Measurements from ENCODE around the gene SLC25A25.

The SLC25A25 gene

DNA sequence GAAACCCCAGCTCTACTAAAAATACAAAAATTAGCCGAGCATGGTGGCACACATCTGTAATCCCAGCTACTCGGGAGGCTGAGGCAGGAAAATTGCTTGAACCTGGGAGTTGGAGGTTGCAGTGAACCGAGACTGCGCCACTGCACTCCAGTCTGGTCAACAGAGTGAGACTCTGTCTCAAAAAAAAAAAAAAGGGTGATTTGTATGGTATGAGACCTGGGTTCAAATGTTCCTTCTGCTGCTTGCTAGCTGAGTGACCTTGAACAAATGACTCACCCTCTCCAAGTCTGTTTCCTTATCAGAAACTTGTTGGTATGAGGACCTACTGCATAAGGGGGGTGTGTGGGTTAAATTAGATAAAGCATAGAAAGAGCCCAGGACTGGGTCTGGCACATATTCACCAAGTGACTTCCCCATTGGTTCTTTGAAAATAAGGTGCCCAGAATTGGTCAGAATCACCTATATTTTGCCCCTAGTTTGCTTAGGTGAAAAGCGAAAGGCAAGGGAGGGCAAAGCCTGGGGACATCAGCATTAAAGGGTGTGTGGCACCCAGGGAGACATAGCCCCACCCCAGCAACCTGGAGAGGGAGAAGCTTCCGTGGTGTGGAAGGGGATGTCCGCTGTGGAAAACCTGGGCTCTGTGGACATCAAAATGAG is 9.9 kb downstream of the SLC25A25 start:
- DNase-seq: no peak

DNA sequence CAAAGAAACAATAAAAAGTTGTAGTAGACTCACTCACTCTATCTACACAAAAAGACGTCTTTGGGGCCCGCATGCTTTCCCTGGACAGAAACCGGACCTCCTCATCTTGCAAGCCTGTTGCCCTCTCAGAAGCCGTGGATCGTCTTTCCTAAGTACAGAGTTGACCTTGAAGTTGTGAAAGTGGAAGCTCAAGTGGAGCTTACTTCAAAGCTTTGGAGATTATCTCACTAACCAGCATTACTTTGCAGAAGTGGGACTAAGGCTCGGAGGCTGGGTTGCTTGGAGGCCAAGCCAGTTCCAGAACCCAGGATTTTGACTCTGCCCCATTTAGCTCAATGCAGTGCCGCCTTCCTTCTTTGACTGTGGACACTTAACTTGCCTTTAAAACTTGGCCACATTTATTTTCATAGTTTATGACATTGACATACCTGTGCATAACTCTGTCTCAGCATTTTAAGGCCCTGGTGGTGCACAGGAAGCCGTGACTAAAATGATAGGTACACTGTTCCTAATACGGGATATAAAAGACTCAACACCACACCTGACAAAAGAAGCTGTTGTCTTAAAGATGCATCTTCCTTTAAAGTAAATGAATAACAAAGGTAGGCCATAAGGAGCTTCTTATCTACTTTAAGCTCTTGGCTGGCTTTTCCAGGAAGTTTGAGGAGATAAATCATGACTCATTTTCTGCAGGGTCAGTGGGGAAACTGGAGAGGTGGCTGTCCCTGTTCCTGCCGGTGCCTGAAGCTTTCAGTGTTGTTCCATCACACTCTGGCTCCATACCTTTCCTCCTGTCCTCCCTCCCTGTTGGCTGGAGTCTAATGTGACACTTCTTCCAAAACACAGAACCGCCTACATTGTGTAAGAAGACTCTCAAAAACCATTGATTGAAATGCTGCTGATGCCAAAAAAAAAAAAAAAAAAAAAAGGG is 10.7 kb downstream of the SLC25A25 start:
- no peak for DNase-seq

DNA sequence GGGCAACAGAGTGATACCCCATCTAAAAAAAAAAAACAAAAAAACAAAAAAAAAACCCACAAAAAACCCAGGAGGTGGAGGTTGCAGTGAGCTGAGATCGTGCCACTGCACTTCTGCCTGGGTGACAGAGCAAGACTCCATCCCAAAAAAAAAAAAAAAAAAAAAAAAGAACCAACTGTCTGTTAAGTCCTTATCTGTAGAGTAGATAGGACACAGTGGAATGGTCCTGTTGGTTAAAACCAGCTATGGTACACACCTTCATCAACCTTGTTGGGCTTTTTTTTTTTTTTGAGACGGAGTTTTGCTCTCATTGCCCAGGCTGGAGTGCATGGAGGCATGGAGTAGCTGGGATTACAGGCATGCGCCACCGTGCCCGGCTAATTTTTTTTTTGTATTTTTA is 12.2 kb downstream of the SLC25A25 start:
- DNase-seq: no peak

DNA sequence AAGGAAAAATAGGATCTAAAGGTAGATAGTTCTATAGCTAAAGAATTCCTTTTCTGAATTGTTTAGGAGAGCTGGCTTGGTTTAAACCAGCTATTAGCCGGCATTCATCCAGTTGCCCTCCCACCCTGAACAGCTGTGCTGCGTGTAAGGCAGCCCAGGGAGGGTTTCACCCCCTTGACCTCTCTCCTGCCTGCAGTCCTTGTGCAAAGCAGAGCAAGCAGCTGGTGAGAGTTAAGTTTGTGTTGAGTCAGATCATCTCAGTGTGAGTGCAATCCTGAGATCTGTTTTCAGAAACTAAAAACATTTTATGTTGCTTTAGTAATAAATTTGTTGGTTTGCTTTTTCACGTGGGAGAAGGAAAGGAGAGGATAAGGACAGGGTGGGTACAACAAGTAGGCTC is 13.0 kb downstream of the SLC25A25 start:
- DNase-seq: no peak

DNA sequence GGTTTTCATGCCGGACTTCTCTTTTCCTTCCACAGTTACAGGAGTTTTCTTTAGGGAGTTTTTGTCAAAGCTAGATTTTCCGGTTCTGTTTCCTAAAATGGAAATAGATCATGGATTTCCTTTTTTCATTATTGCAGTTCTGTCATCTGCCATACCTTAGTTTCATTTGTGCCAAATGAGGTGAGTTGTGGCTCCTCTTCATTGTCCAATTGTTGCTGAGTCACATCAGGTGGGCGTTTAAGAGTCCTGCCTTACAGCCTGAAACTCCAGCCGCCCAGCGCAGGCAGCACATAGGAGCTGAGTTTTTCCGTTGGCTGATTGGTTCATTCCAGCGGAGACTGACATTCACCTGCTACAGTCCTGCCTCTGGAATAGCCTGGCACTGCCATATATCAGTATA is 14.1 kb downstream of the SLC25A25 start:
- no peak for DNase-seq

DNA sequence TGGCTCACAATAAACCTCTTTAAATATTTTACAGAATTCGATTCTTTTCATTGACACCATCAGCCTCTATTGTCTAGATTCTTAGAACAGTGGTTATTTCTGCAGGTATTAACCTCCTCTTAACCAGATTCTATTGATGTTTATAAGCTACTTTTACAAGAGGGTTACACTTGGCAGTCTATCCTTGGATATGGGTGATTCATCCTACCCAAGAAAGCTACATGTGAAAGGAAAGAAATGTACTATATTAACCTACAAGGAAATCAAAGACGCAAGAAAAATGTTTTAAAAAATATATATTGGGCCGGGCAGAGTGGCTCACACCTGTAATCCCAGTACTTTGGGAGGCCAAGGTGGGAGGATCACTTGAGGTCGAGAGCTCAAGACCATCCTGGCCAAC is 16.7 kb downstream of the SLC25A25 start:
- no peak for DNase-seq

DNA sequence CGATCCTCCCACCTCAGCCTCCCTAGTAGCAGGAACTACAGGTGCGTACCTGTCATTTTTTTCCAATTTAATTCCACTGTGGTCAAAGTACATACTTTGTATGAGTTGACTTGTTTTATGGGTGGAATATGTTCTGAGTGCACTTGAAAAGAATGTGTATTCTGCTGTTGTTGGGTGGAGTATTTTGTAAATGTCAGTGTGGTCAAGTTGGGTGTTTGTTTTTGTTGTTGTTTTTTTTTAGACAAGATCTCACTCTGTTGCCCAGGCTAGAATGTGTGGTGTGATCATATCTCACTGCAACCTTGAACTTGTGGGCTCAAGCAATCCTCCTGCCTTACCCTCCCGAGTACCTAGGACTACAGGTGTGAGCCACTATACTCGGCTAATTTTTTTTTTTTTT is 17.9 kb downstream of the SLC25A25 start:
- no peak for DNase-seq

DNA sequence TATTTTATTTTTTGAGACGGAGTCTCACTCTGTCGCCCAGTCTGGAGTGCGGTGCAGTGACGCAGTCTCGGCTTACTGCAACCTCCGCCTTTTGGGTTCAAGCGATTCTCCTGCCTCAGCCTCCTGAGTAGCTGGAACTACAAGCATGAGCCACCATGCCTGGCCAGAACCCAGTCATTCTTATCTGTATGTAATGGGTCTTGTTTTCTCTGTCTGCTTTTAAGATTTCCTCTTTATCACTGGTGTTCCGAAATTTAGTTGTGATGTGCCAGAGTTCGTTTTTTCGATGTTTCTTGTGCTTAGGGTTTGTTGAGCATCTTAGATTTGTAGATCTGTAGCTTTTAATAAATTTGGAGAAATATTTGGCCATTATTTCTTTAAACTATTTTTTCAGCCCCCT is 19.2 kb downstream of the SLC25A25 start:
- DNase-seq: no peak

DNA sequence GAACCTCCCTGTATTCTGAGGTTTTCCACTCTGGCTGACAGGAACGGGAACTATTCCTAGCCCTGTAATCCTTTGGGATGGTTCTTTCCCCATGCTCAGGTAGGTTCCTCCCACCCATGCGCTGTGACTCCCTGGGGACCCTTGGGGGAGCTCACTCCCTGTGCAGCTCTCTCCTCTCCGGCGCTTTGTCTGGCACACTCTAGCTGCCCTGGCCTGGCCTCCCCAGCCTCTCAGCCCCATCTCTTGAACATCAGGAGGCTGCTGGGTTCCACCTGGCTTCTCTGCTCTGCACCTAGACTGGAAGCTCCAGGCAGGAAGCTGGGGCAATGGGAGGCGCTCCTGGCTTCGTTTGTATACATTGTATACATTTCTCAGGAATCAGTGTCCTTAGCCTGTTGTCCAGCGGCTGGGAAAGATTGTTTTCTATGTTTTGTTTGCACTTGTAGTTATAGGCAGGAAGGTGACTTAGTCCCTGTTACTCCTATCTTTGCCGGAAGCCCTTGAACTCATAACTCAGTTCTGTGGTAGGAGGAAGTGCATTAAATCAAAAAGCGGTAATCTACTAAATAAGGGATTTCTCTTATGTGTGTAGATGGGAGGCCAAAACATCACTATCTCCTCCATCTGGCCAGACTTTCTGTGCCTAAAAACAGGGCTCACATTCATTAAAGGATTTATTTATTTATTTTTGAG is 20.4 kb downstream of the SLC25A25 start:
- DNase-seq: no peak

DNA sequence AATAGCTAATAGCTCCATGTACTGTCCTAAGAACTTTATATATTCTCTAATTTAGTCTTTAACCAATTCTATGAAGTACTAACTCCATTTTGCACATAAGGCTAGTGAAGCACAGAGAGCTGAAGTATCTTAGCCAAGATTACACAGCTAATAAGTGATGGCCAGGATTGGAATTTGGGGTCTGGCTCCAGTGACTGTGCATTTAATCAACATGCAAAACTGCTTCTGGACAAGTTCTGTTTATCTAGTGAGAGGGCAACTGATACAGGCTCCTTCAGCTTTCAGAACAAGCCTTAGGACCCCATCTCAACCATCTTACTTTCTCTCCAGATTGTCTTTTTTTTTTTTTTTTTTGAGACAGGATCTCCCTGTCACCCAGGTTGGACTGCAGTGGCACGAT is 21.3 kb downstream of the SLC25A25 start:
- no peak for DNase-seq

DNA sequence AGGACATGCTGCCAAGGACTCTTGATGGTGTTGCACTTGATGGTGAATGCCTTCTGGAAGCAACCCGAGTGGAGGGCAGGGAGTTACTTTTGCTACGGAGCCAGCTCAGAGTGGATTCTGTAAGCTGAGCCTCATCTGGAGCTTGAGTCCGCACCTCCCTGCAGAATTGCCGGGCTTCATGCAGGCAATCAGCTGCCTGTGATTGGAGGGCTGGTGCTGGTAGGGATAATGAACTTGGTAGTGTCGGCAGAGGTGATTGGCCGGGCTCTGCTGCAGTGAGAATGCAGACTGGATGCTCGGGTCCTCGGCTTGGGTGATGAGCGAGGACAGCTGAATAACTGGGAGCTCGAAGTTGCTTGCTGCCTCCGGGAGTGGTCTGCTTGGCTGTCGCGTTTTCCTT is 23.1 kb downstream of the SLC25A25 start:
- no peak for DNase-seq

DNA sequence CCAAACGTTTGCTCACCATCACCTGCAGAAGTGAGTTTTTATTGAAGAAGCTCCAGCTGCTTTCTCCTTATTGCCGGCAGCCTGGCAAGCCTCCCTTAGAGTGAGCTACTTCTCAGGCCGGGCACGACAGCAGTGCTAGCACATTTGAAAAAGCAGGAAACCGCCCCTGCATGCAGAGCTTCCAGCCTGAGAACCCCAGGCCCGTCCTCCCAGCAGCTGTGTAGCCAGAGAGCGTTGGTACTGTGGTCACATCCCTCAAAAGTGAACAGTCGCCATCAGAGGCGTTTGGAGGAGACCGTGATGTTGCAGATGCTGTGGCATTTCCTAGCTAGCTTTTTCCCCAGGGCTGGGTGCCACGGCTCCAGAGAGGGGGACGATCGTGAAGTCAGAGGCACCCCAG is 23.5 kb downstream of the SLC25A25 start:
- no peak for DNase-seq

DNA sequence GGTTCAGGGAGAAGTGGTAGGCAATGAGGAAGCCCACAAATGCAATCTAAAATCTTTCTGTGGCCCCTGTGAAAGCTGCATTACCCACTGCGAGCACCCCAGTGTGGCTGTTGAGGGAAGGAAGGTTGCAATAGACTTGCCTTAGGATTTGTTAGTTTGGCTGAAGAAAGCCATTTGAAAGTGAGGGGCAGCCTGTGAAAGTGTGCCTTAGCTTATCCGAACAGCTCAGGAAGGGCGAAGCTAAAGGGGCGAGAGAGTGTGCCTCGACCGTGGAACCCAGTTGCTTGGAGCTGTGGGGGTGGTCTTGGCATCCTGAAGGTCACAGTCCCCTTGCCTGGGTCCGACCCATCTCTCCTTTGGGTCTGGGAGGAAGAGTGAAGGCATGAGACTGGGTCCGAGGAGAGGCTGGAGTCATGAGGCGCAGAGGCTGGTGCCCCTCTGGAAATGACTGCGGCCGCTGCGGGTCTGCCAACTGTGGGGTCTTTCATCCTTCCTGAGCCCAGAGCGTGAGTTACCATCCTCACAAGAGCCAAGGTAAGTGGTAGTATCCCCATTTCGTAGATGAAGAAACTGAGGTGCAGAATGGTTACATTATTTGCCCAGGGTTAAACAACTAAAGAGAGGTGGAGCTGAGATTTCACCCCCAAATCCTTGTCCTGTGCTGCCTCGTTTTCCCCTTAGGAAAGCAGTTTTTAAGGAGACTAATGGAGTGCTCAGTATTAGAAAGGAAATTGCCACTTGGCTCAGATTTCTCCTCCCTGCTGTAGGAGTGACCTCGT is 24.4 kb downstream of the SLC25A25 start:
- DNase-seq: no peak

DNA sequence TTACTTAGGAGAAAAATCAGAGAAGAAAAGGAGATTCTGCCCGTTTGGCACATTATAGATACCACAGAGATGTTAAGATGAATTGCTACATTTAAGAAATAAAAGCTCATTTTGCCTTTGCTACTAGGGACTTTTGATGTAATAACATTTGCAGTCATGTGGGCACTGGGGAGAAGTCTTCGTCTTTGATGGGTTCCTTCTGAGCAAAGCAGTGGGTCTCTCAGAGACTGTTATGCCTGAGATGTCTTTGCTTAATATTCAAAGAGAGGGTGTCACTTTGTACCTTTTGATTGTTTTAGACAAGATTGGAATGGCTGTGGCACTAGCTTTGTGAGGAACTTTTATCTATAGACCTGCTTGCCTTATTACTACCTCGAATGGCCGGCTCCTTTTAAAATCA is 25.0 kb downstream of the SLC25A25 start:
- DNase-seq: no peak

DNA sequence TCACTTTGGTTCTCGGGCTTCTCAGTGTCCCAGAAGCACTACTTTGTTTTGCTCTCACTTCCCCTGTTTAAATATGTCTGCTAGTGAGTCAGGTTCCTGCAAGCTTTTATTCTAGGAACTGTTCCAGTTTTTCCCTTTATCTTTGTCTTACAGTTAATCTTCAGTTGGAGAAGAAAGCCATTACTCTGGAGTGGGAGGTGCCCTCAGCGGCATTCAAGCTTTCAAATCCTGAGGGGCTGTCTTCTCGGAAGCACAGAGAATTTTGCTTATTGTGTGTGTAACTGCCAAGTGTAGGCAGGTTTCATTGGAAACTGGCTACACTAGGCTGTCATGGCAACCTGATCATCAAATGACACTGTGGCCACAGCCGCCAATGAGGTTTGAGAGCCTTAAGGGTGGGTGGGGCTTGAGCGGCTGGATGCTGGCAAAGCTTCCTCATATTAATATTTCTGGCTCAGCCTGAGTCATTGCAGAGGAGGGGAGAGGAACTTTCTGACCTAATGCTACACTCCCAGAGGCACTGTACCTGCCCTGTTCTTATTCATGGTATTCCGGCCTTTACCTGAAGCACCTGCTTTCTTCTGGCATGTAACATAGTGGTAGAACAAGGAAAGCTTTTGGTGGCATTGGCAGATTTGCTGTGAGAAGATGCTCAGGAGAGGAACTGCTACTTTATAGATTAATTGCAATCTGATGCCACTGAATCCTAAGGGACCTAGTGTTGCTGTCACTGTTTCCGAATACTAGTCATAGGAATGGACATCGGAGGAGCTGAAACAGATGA is 26.3 kb downstream of the SLC25A25 start:
- DNase-seq: peak; percentile 75 to 76

DNA sequence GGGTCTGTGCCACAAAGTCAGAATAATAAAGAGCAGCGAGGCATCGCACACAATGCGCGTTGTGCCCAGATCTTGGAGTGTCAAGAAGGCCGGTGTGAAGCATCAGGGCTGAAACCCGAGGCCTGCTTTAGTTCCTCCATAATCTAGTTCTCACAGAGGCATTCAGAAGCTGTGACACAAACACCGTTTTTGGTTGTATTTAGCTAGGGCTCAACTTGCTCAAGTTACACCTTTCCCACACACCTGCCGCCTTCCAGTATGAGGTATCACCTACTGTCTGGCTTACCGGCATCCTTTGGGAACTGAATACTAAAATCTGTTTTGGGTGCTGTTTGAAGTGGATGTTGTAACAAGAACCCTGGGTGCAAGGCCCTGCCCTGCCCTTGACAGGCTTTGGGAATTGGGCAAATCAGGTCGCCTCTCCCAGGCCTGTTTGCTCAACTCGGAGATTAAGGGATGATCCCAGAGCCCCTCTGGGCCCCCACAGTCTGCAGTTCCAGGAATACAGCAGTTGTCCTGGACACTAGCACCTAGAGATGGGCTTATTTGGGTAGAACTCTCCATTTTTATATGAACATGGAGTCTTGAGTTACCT is 27.0 kb downstream of the SLC25A25 start:
- DNase-seq: no peak

DNA sequence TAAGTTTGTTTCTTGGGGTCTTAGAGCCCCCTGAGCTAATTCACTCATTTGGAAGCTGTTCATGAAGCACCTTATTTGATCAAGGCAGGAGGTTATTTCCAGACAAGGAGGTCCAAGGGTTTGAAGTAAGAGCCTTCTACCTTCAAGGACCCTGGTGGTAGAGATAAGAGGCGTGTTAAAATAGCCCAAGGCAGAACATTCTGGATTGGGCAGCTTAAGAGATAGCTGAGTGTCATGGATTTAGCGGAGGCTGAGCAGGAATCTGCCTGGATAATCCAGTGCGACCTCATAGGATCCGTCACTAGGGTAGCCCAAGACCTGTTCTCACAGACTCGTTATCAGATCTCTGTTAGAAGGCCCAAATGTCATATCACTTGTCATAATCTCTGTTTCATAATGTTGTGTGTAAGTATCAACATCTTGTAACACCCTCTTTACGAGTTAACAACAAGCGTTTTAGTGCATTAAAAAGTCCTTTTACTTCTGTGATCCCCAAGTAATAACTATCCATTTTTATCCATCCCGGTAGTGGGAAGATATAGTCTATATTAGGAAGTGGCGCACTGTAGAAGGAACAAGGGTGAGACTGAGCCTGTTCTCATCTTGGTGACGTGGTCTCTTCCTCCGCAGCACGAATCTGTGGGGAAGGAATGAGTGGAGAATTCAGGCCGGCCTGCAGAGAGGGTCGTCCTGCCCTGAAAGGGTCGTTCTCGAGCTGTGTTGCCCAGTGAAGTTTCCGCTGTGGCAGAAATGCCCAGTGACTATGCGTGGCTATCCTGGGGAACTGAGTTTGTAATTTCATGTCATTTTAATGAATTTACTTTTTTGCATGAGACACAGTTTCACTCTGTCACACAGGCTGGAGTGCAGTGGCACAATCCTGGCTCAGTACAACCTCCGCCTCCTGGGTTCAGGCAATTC is 28.8 kb downstream of the SLC25A25 start:
- no peak for DNase-seq

DNA sequence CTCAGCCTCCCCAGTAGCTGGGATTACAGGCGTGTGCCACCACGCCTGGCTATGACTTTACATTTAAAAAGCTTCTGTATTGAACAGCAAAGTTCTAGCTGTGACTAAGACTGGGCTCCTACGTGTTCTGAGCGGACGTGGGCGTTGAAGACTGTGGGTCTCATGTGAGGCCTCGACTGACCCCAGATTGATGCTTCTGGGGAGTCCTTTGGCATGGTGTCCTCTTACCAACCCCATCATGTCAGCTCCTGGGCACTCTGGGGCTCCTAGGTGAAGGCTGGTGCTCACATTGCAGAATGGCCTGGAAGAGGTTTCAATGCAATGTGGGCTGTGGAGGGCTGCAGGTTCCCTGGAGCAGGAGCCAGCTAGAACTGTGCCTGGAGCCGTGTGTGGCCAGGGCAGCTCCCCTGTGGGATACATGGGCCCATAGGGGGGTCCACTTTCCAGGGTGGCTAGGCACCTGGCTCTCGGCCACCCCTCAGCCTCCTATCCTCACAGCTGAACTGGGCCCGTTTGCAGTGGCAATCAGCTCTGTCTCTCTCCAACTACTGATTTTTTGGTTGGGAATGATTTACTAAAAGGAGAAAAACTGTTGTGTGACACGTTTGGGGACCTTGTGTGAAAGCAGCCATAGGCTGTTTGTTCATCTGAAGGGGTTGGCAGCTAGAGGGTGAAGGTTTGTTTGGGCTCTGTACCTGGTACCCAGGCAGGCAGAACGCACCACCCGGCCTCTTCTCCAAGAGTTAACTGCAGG is 29.7 kb downstream of the SLC25A25 start:
- DNase-seq: no peak

DNA sequence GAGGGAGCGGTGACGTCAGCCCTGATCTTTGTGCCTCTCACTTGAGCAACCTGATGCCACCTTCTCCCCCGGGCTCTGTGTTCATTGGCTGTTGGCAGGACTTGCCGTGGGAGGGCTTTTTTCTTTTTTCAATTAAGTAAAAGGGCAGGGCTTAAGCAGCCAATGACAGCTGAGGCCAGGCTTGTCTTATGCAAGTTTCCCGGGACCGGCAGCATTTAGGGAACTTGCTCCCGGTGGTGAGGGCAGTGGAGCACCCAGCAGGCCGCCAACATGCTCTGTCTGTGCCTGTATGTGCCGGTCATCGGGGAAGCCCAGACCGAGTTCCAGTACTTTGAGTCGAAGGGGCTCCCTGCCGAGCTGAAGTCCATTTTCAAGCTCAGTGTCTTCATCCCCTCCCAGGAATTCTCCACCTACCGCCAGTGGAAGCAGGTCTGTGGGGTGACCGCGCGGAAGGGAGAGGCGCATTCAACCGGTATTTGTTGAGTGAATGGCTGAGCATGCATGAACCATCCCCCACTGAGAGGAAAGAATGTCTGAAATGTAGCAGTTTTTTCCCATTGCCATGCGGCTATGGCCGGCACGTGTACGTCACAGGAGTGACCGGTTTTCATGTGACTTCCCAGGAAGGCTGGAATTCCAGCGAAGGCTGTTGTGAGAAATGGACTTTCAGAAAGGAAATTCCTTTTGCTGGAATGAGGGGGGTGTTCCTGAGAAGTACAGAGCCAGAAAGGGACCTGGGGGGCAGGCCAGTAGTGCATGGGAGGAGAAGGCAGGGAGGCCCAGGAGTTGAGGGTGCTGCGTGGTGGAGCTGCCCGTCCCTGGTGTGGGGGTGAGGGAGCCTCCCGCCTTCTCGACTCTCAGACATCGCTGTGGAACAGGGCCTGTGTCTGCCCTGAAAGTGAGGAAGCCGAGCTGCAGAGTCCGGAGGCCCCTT is 30.5 kb downstream of the SLC25A25 start:
- peak; percentile 61 to 78 for DNase-seq

Data from activated CD4-positive, alpha-beta T cell treated with anti-CD3 and anti-CD28 coated beads for 4 hours (primary cell).